ENCODE data around the gene NAPG. TPM values are rescaled to one million over a fixed set of nuclear protein-coding genes. Genes with fewer than 3 reads are reported as not detected.

NAPG gene
- total and polyA plus RNA-seq, 9 of the 15 experiments (the other 6 are each of a cell fraction or from before 2014, with no cell fraction given), result 31.6 to 63.3 (median 50.9) TPM

GRCh38 chr18:10570622-10571021 lies 44.8 kb downstream of the NAPG start:
- in situ Hi-C loops (cut with MboI), result loop anchor here (25.0 kb wide), 1 partner anchor 992 kb away; no protein-coding TSS in a partner anchor
- ChIA-PET CTCF (ENCODE audit: low intra/inter-chr PET ratio) (no interaction called here), POLR2A (interaction anchor here (0.6 kb wide), 1 partner anchor 43 kb away, joined by 3 read pairs; no protein-coding TSS in a partner anchor)
- Histone ChIP-seq H3K4me1 (replicated peaks in 1 of 2; ENCODE audit: control insufficient read depth in 2 of 2, insufficient read depth in 2 of 2, low read length in 2 of 2) (peaks cover 3 to 6% of the 10 kb centered on the region in 2 experiments), H3K9me1 (ENCODE audit: control insufficient read depth, insufficient read depth, low read length) (no peaks in the 10 kb centered on the region), H3K36me3 (ENCODE audit: control insufficient read depth, insufficient read depth, low read length) (no peaks in the 10 kb centered on the region), H2AFZ (ENCODE audit: low read depth, low read length) (no peak overlapping the region), H3K4me2 (ENCODE audit: insufficient read depth, low read length) (no peak overlapping the region), H4K20me1 (replicated peaks; ENCODE audit: control insufficient read depth, insufficient read depth, low read length) (no peaks in the 10 kb centered on the region), H3K4me3 (no peak overlapping the region), H3K9me3 (replicated peaks; ENCODE audit: control insufficient read depth, insufficient read depth, low read depth, low read length) (0 out of 2 replicates have a peak, but pooled peaks cover 3% of the 10 kb centered on the region), H3K27ac (ENCODE audit: extremely low read depth, low read depth, low read length) (no peak overlapping the region), H3K79me2 (ENCODE audit: control insufficient read depth, insufficient read depth, low read length) (no peaks in the 10 kb centered on the region), H3K9ac (ENCODE audit: insufficient read depth in 1 of 2, low read depth in 2 of 2, low read length in 2 of 2) (no peak overlapping the region), H3K27me3 (ENCODE audit: control insufficient read depth in 2 of 2, insufficient read depth in 2 of 2, low read length in 2 of 2) (no peaks in the 10 kb centered on the region; a peak in 1 of 5 replicates)
- ATAC-seq, result no peak
- TF ChIP-seq KAT2B (IDR thresholded peaks at IDR 0.05; ENCODE audit: low read depth, low read length) (no peak), KDM4B (IDR thresholded peaks at IDR 0.05; ENCODE audit: borderline replicate concordance in 2 of 2, low read depth in 1 of 2) (no peak), ZNF121 (CRISPR knock-in tag; conservative IDR thresholded peaks at IDR 0.05) (peak; percentile 89), CLOCK (CRISPR knock-in tag; IDR thresholded peaks at IDR 0.05; ENCODE audit: borderline replicate concordance) (no peak), TFAP4 (CRISPR knock-in tag; IDR thresholded peaks at IDR 0.05; ENCODE audit: borderline replicate concordance) (no peak)
- TF ChIP-seq, protein P1, sequence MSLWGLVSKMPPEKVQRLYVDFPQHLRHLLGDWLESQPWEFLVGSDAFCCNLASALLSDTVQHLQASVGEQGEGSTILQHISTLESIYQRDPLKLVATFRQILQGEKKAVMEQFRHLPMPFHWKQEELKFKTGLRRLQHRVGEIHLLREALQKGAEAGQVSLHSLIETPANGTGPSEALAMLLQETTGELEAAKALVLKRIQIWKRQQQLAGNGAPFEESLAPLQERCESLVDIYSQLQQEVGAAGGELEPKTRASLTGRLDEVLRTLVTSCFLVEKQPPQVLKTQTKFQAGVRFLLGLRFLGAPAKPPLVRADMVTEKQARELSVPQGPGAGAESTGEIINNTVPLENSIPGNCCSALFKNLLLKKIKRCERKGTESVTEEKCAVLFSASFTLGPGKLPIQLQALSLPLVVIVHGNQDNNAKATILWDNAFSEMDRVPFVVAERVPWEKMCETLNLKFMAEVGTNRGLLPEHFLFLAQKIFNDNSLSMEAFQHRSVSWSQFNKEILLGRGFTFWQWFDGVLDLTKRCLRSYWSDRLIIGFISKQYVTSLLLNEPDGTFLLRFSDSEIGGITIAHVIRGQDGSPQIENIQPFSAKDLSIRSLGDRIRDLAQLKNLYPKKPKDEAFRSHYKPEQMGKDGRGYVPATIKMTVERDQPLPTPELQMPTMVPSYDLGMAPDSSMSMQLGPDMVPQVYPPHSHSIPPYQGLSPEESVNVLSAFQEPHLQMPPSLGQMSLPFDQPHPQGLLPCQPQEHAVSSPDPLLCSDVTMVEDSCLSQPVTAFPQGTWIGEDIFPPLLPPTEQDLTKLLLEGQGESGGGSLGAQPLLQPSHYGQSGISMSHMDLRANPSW (CRISPR knock-in tag; IDR thresholded peaks at IDR 0.05), result no peak
- intact Hi-C loops (cut with micrococcal nuclease), result no loop called here
- no peak for DNase-seq (ENCODE audit: extremely low read depth in 1 of 4, low spot score in 3 of 4)
- WGBS (ENCODE audit: insufficient coverage, low coverage, missing lambda C conversion rate), result 5% methylated on average over 1 of the region's 1 CpG
- no TSS peak for BruUV-seq (replicated peaks)
- FAIRE-seq, result no peak
